ENCODE results near the gene REX1BD. TPM values are rescaled to one million over a fixed set of nuclear protein-coding genes. Genes with fewer than 3 reads are reported as not detected.

The REX1BD gene
- total RNA-seq, 4 donors from 2014 or later = 29.7 to 295 (median 74.2) TPM

DNA sequence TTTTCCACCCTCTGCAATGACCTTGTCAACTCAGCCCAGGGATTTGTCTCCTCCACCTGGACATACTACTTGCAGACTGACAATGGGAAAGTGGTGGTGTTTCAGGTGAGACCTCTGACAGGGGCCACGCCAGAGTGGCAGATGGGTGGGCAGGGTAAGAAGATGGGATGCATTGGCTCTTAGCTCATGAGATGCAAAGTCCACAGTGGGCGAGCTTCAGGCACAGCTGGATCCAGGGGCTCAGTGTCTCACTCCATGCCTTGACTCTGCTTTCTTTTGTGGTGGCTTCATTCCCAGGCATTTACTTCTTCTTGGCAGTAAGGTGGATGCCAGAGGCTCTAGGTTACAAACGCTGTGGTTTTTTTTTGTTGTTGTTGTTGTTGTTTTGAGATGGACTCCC lies 27.4 kb downstream of the REX1BD start:
- no peaks in the 10 kb centered on the region for H3K9me3 ChIP-seq
- no peak overlapping the region for H3K27ac ChIP-seq
- H3K36me3 ChIP-seq = no peaks in the 10 kb centered on the region
- intact Hi-C loops (cut with DNase I; ENCODE audit: low total_unique reads) = no loop called here
- TF ChIP-seq, protein P1, sequence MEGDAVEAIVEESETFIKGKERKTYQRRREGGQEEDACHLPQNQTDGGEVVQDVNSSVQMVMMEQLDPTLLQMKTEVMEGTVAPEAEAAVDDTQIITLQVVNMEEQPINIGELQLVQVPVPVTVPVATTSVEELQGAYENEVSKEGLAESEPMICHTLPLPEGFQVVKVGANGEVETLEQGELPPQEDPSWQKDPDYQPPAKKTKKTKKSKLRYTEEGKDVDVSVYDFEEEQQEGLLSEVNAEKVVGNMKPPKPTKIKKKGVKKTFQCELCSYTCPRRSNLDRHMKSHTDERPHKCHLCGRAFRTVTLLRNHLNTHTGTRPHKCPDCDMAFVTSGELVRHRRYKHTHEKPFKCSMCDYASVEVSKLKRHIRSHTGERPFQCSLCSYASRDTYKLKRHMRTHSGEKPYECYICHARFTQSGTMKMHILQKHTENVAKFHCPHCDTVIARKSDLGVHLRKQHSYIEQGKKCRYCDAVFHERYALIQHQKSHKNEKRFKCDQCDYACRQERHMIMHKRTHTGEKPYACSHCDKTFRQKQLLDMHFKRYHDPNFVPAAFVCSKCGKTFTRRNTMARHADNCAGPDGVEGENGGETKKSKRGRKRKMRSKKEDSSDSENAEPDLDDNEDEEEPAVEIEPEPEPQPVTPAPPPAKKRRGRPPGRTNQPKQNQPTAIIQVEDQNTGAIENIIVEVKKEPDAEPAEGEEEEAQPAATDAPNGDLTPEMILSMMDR (IDR thresholded peaks at IDR 0.05) = no peak
- no peak overlapping the region for H3K4me3 ChIP-seq
- peaks cover 0 to 12% of the 10 kb centered on the region in 2 donors for H3K4me1 ChIP-seq
- no peak for DNase-seq
- H3K27me3 ChIP-seq = peaks cover 9 to 12% of the 10 kb centered on the region in 2 donors

DNA sequence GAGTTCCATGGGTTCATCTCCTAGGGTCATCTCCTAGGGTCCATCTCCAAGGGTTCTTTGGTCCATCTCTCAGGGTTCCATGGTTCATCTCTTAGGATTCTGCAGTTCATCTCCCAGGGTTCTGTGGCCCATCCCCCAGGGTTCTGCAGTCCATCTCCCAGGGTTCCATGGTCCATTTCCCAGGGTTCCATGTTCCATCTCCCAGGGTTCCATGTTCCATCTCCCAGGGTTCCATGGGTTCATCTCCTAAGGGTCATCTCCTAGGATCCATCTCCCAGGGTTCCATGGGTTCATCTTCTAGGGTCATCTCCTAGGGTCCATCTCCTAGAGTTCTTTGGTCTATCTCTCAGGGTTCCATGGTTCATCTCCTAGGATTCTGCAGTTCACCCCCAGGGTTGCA lies 29.0 kb downstream of the REX1BD start:
- H3K27me3 ChIP-seq = no peaks in the 10 kb centered on the region

DNA sequence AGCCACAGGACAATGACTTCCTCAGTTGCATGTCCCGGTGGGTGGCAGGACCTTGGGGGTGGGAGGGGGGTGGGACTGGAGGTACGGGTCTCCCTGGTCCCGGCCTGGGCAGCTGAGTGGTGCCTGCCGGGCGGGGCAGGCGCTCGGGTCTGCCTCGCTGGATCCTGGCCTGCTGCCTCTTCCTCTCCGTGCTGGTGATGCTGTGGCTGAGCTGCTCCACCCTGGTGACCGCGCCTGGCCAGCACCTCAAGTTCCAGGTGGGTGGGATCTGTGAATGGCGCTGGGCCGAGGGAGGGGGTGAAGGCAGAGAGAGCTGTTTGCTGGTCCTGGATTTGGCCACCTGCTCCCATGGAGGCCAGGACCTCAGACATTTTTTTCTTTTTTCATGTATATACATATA lies 29.6 kb downstream of the REX1BD start:
- Histone ChIP-seq H3K4me1 (no peaks in the 10 kb centered on the region), H3K27me3 (no peaks in the 10 kb centered on the region), H3K36me3 (no peaks in the 10 kb centered on the region), H3K27ac (no peak overlapping the region), H3K4me3 (no peak overlapping the region), H3K9me3 (no peaks in the 10 kb centered on the region)
- no peak for DNase-seq
- intact Hi-C loops (cut with DNase I; ENCODE audit: low total_unique reads) = no loop called here
- no peak for TF ChIP-seq POLR2A (IDR thresholded peaks at IDR 0.05)
- TF ChIP-seq, protein P1 (IDR thresholded peaks at IDR 0.05) = no peak

More for the DNA sequence above, 29.0 kb downstream of the REX1BD start:
- TF ChIP-seq, protein P1 (IDR thresholded peaks at IDR 0.05) = no peak
- no peak for TF ChIP-seq POLR2A (IDR thresholded peaks at IDR 0.05)
- H3K27ac ChIP-seq = no peak overlapping the region
- DNase-seq = no peak
- no peaks in the 10 kb centered on the region for H3K4me1 ChIP-seq
- H3K4me3 ChIP-seq = no peak overlapping the region
- no peaks in the 10 kb centered on the region for H3K36me3 ChIP-seq
- intact Hi-C loops (cut with DNase I; ENCODE audit: low total_unique reads) = no loop called here
- H3K9me3 ChIP-seq = no peaks in the 10 kb centered on the region

DNA sequence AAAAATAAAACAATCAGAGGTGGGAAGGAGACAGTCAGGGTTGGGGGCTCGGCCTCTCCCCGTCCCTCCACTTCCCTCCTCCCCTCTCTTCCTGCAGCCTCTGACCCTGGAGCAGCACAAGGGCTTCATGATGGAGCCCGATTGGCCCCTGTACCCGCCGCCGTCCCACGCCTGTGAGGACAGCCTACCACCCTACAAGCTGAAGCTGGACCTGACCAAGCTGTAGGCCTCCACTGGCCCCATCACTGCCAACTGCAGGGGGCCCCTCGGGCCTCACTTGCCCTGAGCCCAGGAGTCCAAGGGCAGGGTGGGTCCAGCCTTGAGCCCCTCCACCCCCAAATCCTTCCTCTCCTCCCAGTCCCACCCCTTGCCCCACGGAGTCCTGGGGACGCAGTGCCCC lies 31.7 kb downstream of the REX1BD start:
- H3K4me3 ChIP-seq = no peak overlapping the region
- no peaks in the 10 kb centered on the region for H3K36me3 ChIP-seq
- no peaks in the 10 kb centered on the region for H3K27me3 ChIP-seq
- H3K27ac ChIP-seq = no peak overlapping the region
- H3K4me1 ChIP-seq = no peaks in the 10 kb centered on the region
- DNase-seq = no peak
- H3K9me3 ChIP-seq = no peaks in the 10 kb centered on the region
- intact Hi-C loops (cut with DNase I; ENCODE audit: low total_unique reads) = no loop called here
- TF ChIP-seq, protein P1 (IDR thresholded peaks at IDR 0.05) = no peak
- no peak for TF ChIP-seq POLR2A (IDR thresholded peaks at IDR 0.05)

DNA sequence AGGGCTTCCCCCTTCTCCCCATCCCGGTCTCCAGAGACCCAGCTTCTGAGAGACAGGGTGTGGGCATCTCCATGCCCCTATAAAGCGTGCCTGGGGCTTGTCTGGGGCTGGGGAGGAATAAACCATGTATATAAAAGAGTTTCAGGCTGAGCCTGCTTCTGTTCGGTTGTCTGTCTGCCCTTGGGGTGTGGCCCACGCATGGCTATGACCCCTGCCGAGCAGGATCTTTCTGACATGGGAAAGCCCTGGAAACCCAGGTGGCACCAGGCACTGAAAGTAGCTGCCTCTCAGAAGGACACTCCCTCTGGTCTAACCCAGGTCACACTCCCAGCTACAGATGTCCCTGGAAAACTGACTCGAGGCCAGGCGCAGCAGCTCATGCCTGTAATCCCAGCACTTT lies 32.3 kb downstream of the REX1BD start:
- Histone ChIP-seq H3K4me1 (no peaks in the 10 kb centered on the region), H3K27ac (no peak overlapping the region), H3K4me3 (no peak overlapping the region), H3K9me3 (no peaks in the 10 kb centered on the region), H3K36me3 (no peaks in the 10 kb centered on the region), H3K27me3 (no peaks in the 10 kb centered on the region)
- TF ChIP-seq, protein P1 (IDR thresholded peaks at IDR 0.05) = no peak
- no peak for TF ChIP-seq POLR2A (IDR thresholded peaks at IDR 0.05)
- DNase-seq = no peak
- intact Hi-C loops (cut with DNase I; ENCODE audit: low total_unique reads) = no loop called here

Measured in uterus (tissue), 4 donors.